B cell (primary cell): ENCODE data around the gene MAN1A1. TPM values are rescaled to one million over a fixed set of nuclear protein-coding genes. Genes with fewer than 3 reads are reported as not detected.

ENCODE experiments used
- ATAC-seq: fragments of 200-7000 bp; cut with Tn5 transposase; one replicate; pipeline ENCODE4 v1.10.0; 2021; ENCODE audit warnings: low read depth, mild to moderate bottlenecking, moderate number of reproducible peaks, moderate library complexity
- CTCF ChIA-PET: fragments of 350-600 bp; sonication (Branson Sonifier 250); formaldehyde crosslinking; loops from one replicate; lab custom pipeline; 2021; ENCODE audit warnings: antibody characterized with exemption, inconsistent platforms; lab: Charles Lee
- POLR2A ChIA-PET: fragments of 350-600 bp; sonication (Branson Sonifier 250); formaldehyde crosslinking; loops from one replicate; lab custom pipeline; 2021; ENCODE audit warnings: antibody characterized with exemption; lab: Charles Lee
- DNase-seq: peaks from one replicate; pipeline ENCODE4 v3.0.0; 2013
- H2AFZ ChIP-seq: 2 replicates; pipeline ENCODE4 v1.6.1; 2012; ENCODE audit warnings: mild to moderate bottlenecking, low read depth, low read length; ENCODE audit not compliant: insufficient read depth, poor library complexity, severe bottlenecking
- H3K27ac ChIP-seq, 2 donors: 1 replicate in 1 of 2; 2 replicates in 1 of 2; pipeline ENCODE4 v1.5.1; 2012 to 2013; ENCODE audit warnings: low read length in 2 of 2, mild to moderate bottlenecking in 2 of 2, moderate library complexity in 1 of 2
- H3K27me3 ChIP-seq, 4 experiments: fragments of 200-600 bp in 1 of 4; sonication (generic) in 1 of 4; replicated peaks in 1 of 4; 1 replicate in 2 of 4; 2 replicates in 2 of 4; pipeline versions ENCODE4 v1.6.1 to v1.7.0; 2013 to 2016; ENCODE audit warnings: low read length in 3 of 4, mild to moderate bottlenecking in 2 of 4, mixed read lengths in 1 of 4, moderate library complexity in 1 of 4; ENCODE audit not compliant: insufficient read depth in 4 of 4, control insufficient read depth in 3 of 4; ENCODE audit errors: control extremely low read depth in 1 of 4
- H3K36me3 ChIP-seq, 2 experiments: replicated peaks in 1 of 2; 1 replicate in 1 of 2; 2 replicates in 1 of 2; pipeline versions ENCODE4 v1.6.1 to v1.7.1; 2013; ENCODE audit warnings: low read length in 1 of 2; ENCODE audit not compliant: insufficient read depth in 2 of 2, control insufficient read depth in 1 of 2; ENCODE audit errors: control extremely low read depth in 1 of 2, extremely low read depth in 1 of 2
- H3K4me1 ChIP-seq, 2 donors: fragments of 200-600 bp in 1 of 2; sonication (generic) in 1 of 2; 1 replicate in 1 of 2; 2 replicates in 1 of 2; pipeline versions ENCODE4 v1.5.1 to v1.6.1; 2013 to 2017; ENCODE audit warnings: low read length in 2 of 2; ENCODE audit not compliant: control insufficient read depth in 2 of 2, insufficient read depth in 2 of 2
- H3K4me2 ChIP-seq: replicated peaks from 2 replicates; pipeline ENCODE3; 2012; ENCODE audit warnings: mild to moderate bottlenecking, low read depth, low read length; ENCODE audit not compliant: poor library complexity, severe bottlenecking
- H3K4me3 ChIP-seq, 5 experiments: fragments of 200-600 bp in 1 of 5; sonication (generic) in 1 of 5; 1 replicate in 3 of 5; 2 replicates in 2 of 5; pipeline versions ENCODE4 v1.5.1 to v1.7.0; 2011 to 2016; ENCODE audit warnings: low read length in 4 of 5, mild to moderate bottlenecking in 4 of 5, low read depth in 2 of 5, control low read depth in 1 of 5, moderate library complexity in 1 of 5; ENCODE audit not compliant: insufficient read depth in 1 of 5; ENCODE audit errors: control extremely low read depth in 1 of 5, extremely low read depth in 1 of 5
- H3K79me2 ChIP-seq: fragments of 200-600 bp; sonication (generic); one replicate; pipeline ENCODE4 v1.6.0; 2016; ENCODE audit warnings: low read length; ENCODE audit not compliant: control insufficient read depth, insufficient read depth
- H3K9ac ChIP-seq: fragments of 200-600 bp; sonication (generic); 2 replicates; pipeline ENCODE4 v1.6.1; 2017; ENCODE audit warnings: mild to moderate bottlenecking, low read length, moderate library complexity
- H3K9me3 ChIP-seq, 3 donors: one replicate each; pipeline versions ENCODE4 v1.6.1 to v1.7.1; 2013; ENCODE audit warnings: low read length in 2 of 3; ENCODE audit not compliant: control insufficient read depth in 2 of 3, insufficient read depth in 1 of 3; ENCODE audit errors: control extremely low read depth in 1 of 3
- H4K20me1 ChIP-seq: 2 replicates; pipeline ENCODE4 v1.6.0; 2012; ENCODE audit warnings: mild to moderate bottlenecking, low read length; ENCODE audit not compliant: insufficient read depth, control insufficient read depth, poor library complexity, severe bottlenecking
- H3K27ac Mint-ChIP-seq: one replicate; pipeline ENCODE4 v1.8.0; 2021; ENCODE audit warnings: mixed read lengths
- H3K27me3 Mint-ChIP-seq: one replicate; pipeline ENCODE4 v1.8.0; 2021; ENCODE audit warnings: mixed read lengths
- H3K4me1 Mint-ChIP-seq: one replicate; pipeline ENCODE4 v1.8.0; 2021; ENCODE audit warnings: mixed read lengths
- H3K4me3 Mint-ChIP-seq: one replicate; pipeline ENCODE4 v1.8.0; 2021; ENCODE audit warnings: mixed read lengths
- H3K9me3 Mint-ChIP-seq: one replicate; pipeline ENCODE4 v1.8.0; 2022; ENCODE audit warnings: mixed read lengths; ENCODE audit not compliant: insufficient read depth
- EZH2 ChIP-seq: IDR thresholded peaks from 2 replicates; pipeline ENCODE4 v1.6.1; 2012; ENCODE audit warnings: borderline replicate concordance, low read depth, mild to moderate bottlenecking, moderate library complexity, low read length; ENCODE audit not compliant: insufficient read depth, poor library complexity, severe bottlenecking
- WGBS: methylation state at CpG from one replicate; pipeline ENCODE4 v1.1.5; 2013; ENCODE audit warnings: missing lambda C conversion rate; ENCODE audit not compliant: insufficient coverage; 5-methylcytosine and 5-hydroxymethylcytosine counted together
- intact Hi-C: fragments of 100-400 bp; cut with micrococcal nuclease; formaldehyde crosslinking; loops from one replicate; pipeline ENCODE4 v1.10.0; 2022
- polyA plus RNA-seq: library from polyadenylated mRNA; depleted of rRNA; stranded (reverse); fragments of >200 nt; gene quantifications from 2 replicates; pipeline ENCODE4 v1.2.3, GENCODE V29; 2012
- total RNA-seq, 2 donors: library from RNA; stranded (reverse); fragments of 120-200 nt in 1 of 2; gene quantifications; 1 replicate in 1 of 2; 2 replicates in 1 of 2; pipeline versions ENCODE4 v1.2.3 to v1.2.4, GENCODE V29; 2013 to 2022
- TF ChIP-seq, protein P1 (sequence below): fragments of 200-600 bp; IDR thresholded peaks from one replicate; pipeline ENCODE4 v1.8.0; 2022; ENCODE audit warnings: antibody characterized with exemption, mild to moderate bottlenecking

MAN1A1 gene
- total and polyA plus RNA-seq, 2 donors (not counting 1 experiment from before 2014, with no cell fraction given), result 5.1 to 31.7 TPM

DNA sequence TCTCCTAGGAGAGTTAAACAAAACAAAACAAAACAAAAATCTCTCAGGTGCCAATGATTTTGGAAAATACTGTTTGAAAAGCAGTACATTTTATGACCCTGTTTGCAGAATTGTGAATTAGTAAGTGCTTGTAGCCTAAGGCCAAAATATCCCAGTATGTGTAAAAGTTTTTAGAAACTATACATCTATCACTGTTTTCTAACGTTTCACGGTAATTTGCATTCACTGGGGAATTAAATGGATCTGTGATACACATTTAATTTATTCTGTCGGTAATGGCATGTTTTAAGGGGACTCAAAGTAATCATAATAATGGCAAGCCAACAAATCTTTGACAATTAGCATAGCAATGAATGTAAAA is 175.5 kb downstream of the MAN1A1 start:
- ATAC-seq (no peak), DNase-seq (no peak)
- WGBS, result no CpG with 5 or more reads among the region's 3 CpGs
- H3K4me2 ChIP-seq, result no peak overlapping the region
- CTCF ChIA-PET, result no interaction called here
- intact Hi-C loops, result no loop called here
- POLR2A ChIA-PET, result no interaction called here
- no peaks in the 10 kb centered on the region for H3K79me2 ChIP-seq
- no peaks in the 10 kb centered on the region for H4K20me1 ChIP-seq
- H3K36me3 ChIP-seq, result no peaks in the 10 kb centered on the region
- no peaks in the 10 kb centered on the region for H3K9me3 ChIP-seq
- no peaks in the 10 kb centered on the region for H3K4me1 ChIP-seq
- no peak overlapping the region for H3K4me3 Mint-ChIP-seq
- H3K27me3 ChIP-seq, result no peaks in the 10 kb centered on the region
- no peak overlapping the region for H3K27ac ChIP-seq
- H3K27me3 Mint-ChIP-seq, result no peaks in the 10 kb centered on the region
- H3K4me1 Mint-ChIP-seq, result no peaks in the 10 kb centered on the region
- TF ChIP-seq EZH2, result no peak
- TF ChIP-seq, protein P1, sequence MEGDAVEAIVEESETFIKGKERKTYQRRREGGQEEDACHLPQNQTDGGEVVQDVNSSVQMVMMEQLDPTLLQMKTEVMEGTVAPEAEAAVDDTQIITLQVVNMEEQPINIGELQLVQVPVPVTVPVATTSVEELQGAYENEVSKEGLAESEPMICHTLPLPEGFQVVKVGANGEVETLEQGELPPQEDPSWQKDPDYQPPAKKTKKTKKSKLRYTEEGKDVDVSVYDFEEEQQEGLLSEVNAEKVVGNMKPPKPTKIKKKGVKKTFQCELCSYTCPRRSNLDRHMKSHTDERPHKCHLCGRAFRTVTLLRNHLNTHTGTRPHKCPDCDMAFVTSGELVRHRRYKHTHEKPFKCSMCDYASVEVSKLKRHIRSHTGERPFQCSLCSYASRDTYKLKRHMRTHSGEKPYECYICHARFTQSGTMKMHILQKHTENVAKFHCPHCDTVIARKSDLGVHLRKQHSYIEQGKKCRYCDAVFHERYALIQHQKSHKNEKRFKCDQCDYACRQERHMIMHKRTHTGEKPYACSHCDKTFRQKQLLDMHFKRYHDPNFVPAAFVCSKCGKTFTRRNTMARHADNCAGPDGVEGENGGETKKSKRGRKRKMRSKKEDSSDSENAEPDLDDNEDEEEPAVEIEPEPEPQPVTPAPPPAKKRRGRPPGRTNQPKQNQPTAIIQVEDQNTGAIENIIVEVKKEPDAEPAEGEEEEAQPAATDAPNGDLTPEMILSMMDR, result no peak
- no peak overlapping the region for H2AFZ ChIP-seq
- no peaks in the 10 kb centered on the region for H3K9me3 Mint-ChIP-seq
- H3K27ac Mint-ChIP-seq, result no peak overlapping the region
- H3K4me3 ChIP-seq, result no peak overlapping the region
- no peak overlapping the region for H3K9ac ChIP-seq

DNA sequence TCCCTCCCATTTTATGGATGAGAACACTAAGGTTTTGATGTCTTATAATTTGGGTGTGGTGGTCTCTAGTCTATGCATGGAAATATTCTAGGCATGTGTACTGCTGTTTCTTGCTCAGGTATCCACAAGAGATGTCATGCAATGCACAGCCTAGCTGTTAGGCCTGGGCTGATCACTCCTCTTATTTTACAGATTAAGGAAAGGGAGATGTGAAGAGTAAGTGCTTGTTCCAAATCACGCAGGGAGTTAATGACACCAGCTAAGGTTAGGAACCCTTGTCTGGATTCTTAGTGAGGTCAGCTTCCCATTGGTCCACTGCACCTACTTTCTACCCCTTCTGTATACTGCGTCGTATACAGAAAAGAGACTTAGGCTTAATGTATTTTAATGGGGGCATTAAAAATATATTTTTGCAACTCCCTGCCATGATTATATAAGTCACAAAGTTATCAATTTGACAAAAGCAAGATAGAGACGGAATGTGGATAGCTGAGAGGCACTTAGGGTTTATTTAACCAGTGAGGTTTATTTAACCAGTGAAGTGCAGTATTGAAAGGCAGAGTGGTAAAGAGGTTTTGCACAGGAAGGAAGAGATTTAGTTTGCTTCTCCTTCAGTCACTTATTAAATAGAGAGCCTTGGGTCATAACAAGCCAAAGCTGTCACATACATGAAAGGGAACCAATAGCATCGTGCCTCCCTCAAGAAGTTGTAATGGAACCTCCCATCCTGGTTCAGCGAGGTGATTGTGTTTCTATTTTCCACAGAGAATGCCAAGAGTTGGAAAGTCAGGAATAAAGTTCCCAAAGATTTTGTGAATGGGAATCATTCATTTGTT is 176.1 kb downstream of the MAN1A1 start:
- H3K79me2 ChIP-seq, result no peaks in the 10 kb centered on the region
- no peak overlapping the region for H3K4me3 ChIP-seq
- H3K4me2 ChIP-seq, result no peak overlapping the region
- no peak overlapping the region for H3K9ac ChIP-seq
- no peaks in the 10 kb centered on the region for H3K4me1 ChIP-seq
- H3K27ac ChIP-seq, result no peak overlapping the region
- no peaks in the 10 kb centered on the region for H4K20me1 ChIP-seq
- ATAC-seq, result no peak
- Mint-ChIP-seq H3K27me3 (no peaks in the 10 kb centered on the region), H3K9me3 (no peaks in the 10 kb centered on the region), H3K4me3 (no peak overlapping the region), H3K27ac (no peak overlapping the region), H3K4me1 (no peaks in the 10 kb centered on the region)
- no peaks in the 10 kb centered on the region for H3K36me3 ChIP-seq
- intact Hi-C loops, result no loop called here
- 83% methylated on average over 1 of the region's 6 CpGs for WGBS
- no peak for DNase-seq
- no peak overlapping the region for H2AFZ ChIP-seq
- POLR2A ChIA-PET, result no interaction called here
- no peaks in the 10 kb centered on the region for H3K9me3 ChIP-seq
- TF ChIP-seq, protein P1, result no peak
- no peak for TF ChIP-seq EZH2
- CTCF ChIA-PET, result interaction anchor here (1.6 kb wide), 1 partner anchor 17 kb away, joined by 3 read pairs; no protein-coding TSS in a partner anchor
- H3K27me3 ChIP-seq, result no peaks in the 10 kb centered on the region
